ENCODE results near the gene PRKAG2.

PRKAG2 gene

DNA sequence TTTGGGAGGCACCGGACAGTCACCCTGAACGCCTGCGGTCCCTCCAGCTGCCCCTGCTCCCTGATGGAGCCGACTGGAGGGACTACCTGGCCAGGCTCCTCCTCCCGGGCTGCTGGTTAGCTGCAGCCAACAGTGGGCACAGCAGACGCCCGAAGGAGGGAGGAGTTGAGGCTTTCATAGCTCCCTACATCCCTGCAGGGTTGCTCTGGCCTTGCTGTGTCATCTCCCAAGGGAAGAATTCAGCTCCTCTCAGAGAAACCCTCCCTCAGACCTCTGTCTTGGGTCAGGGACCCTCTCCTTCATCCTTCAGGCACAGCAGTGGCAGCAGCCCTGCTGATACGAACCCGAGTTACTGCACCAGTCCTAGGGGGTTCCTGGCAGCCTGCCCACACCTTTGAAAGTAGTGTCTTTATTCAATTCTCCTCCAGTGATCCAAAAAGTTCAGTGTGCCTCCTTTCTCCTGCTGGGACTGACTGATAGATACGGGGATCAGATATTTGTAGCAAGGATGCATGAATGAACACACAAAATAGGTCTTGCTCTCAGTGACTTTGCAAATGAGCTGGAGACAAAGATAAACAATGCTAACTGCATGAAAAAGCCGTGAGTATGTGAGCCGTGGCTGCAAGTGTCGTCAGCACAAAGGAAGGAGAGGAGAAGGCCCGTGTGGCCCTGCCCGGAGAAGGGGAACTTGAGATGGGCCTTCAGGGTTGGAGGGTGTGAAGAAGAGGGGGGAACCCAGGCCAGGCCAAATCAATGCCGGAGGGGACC is 136.6 kb downstream of the PRKAG2 start:
- no peak overlapping the region for H3K4me3 ChIP-seq (ENCODE audit: low read depth, low read length)
- DNase-seq (ENCODE audit: low read depth) = no peak
- in situ Hi-C loops (cut with HindIII; ENCODE audit: low sequenced_read_pairs) = loop anchor here (25.0 kb wide), 1 partner anchor 378 kb away; no protein-coding TSS in a partner anchor
- TF ChIP-seq, protein P1, sequence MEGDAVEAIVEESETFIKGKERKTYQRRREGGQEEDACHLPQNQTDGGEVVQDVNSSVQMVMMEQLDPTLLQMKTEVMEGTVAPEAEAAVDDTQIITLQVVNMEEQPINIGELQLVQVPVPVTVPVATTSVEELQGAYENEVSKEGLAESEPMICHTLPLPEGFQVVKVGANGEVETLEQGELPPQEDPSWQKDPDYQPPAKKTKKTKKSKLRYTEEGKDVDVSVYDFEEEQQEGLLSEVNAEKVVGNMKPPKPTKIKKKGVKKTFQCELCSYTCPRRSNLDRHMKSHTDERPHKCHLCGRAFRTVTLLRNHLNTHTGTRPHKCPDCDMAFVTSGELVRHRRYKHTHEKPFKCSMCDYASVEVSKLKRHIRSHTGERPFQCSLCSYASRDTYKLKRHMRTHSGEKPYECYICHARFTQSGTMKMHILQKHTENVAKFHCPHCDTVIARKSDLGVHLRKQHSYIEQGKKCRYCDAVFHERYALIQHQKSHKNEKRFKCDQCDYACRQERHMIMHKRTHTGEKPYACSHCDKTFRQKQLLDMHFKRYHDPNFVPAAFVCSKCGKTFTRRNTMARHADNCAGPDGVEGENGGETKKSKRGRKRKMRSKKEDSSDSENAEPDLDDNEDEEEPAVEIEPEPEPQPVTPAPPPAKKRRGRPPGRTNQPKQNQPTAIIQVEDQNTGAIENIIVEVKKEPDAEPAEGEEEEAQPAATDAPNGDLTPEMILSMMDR (IDR thresholded peaks at IDR 0.05; ENCODE audit: low read depth, low read length, missing control alignments) = no peak

DNA sequence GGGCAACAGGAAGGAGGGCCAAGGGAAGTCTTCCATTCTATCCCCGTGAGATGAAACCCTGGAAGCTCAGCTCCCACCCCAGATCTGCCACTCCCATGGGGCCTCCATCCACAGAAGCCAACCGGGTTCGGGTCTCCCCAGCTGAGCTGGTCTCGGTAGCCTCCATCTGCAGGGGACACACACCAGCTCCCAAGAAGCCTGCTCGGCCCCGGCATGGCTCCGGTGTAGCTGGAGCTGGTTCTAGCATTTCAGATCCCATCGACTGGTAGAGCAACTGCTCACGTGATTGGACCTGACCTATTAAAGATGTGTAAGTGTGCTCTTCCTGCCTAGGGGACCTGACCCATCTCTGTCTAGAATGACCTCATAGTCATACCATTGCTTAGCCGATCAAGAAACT is 138.0 kb downstream of the PRKAG2 start:
- in situ Hi-C loops (cut with HindIII; ENCODE audit: low sequenced_read_pairs) = loop anchor here (5.0 to 25.0 kb wide), 2 partner anchors 77 to 377 kb away; no protein-coding TSS in a partner anchor
- DNase-seq (ENCODE audit: low read depth) = no peak
- H3K4me3 ChIP-seq (ENCODE audit: low read depth, low read length) = no peak overlapping the region
- TF ChIP-seq, protein P1 (IDR thresholded peaks at IDR 0.05; ENCODE audit: low read depth, low read length, missing control alignments) = no peak

DNA sequence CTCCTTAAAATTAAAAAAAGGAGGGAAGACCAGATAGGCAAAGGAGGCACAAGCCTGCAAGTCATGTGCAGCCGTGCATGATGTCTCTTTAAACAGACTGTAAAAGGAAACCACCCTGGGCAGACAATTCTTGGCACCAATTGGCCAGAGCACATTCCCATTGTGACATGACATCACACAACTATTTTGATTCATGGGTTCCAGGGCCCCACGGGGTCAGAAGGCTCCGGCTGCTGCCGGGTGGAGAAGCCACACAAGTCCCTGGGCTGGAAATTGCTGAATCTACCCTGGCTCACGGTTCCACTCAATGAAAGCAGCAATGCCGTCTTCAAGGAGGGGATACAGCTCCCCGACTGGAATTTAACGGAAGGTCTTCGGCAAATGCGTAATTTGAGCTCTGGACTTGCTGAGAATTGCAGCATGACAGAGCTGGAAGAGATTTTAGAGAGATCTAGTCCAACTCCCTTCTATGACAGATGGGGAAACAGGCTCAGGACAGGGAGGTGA is 140.5 kb downstream of the PRKAG2 start:
- in situ Hi-C loops (cut with HindIII; ENCODE audit: low sequenced_read_pairs) = loop anchor here (5.0 to 25.0 kb wide), 2 partner anchors 74 to 374 kb away; no protein-coding TSS in a partner anchor
- DNase-seq (ENCODE audit: low read depth) = peak; percentile 92
- no peak overlapping the region for H3K4me3 ChIP-seq (ENCODE audit: low read depth, low read length)
- TF ChIP-seq, protein P1 (IDR thresholded peaks at IDR 0.05; ENCODE audit: low read depth, low read length, missing control alignments) = peak; percentile 50

DNA sequence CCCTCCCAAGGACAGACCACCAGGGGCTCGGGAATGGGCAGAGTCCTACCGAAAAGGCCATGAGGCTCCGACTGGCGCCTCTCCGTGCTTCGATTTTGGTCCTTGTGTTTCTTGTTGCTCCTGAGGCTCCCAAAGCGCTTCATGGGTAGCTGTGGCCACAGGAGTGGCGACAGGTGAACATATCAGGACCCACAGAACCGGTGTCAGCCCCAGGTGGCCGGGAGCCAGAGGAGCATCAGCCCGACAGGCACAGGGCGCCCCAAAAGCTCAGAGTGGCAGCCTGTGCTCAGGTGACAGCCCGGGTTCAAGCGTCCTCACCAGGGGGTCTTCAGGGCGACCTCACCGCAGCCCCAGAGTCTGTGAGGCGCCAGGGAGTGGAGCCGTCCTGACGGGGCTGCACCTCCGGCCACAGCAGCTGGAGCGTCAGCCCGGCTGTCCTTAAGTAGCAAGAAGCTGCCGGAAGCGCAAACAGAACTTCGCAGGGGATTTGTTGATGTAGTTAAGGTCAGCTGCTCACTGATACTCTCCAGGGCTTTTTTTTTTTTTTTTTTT is 141.0 kb downstream of the PRKAG2 start:
- in situ Hi-C loops (cut with HindIII; ENCODE audit: low sequenced_read_pairs) = loop anchor here (5.0 to 25.0 kb wide), 2 partner anchors 74 to 374 kb away; no protein-coding TSS in a partner anchor
- H3K4me3 ChIP-seq (ENCODE audit: low read depth, low read length) = no peak overlapping the region
- TF ChIP-seq, protein P1 (IDR thresholded peaks at IDR 0.05; ENCODE audit: low read depth, low read length, missing control alignments) = no peak
- DNase-seq (ENCODE audit: low read depth) = no peak

DNA sequence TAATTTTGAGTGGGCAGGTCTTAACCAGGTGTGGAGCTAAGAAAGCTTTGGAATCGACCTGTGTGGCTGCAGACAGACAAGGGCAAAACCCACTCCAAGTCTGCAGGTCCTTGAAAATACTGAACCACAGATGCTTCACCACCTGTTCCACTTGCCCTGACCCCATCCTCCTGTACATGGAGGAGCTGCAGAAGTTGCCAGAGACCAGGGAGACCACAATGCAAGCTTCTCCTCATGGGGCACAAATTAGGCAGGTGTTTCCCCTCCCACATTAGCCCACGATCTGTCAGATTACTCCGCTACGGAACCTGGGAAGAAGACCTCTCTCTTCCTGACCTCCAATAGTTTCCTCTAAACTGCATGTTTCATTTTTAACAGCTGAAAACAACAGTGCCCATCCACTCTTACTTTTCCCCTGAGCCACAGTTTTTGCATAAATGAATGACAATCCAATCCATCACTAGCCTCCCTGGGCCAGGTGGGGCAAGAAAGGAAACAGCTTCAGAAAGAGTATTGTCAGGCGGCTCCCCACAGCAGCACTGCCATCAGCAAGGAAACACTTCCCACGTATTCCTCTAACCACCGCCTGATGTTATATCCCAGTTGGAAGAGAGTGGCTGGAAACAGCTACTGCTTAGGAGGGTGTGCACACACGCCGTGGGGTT is 141.6 kb downstream of the PRKAG2 start:
- DNase-seq (ENCODE audit: low read depth) = no peak
- no peak overlapping the region for H3K4me3 ChIP-seq (ENCODE audit: low read depth, low read length)
- in situ Hi-C loops (cut with HindIII; ENCODE audit: low sequenced_read_pairs) = loop anchor here (5.0 to 25.0 kb wide), 2 partner anchors 73 to 373 kb away; no protein-coding TSS in a partner anchor
- TF ChIP-seq, protein P1 (IDR thresholded peaks at IDR 0.05; ENCODE audit: low read depth, low read length, missing control alignments) = no peak
